ENCODE measurements around the gene MAJIN. TPM values are rescaled to one million over a fixed set of nuclear protein-coding genes. Genes with fewer than 3 reads are reported as not detected.

MAJIN gene
- total RNA-seq, 1 experiment from 2014 or later: not detected

DNA sequence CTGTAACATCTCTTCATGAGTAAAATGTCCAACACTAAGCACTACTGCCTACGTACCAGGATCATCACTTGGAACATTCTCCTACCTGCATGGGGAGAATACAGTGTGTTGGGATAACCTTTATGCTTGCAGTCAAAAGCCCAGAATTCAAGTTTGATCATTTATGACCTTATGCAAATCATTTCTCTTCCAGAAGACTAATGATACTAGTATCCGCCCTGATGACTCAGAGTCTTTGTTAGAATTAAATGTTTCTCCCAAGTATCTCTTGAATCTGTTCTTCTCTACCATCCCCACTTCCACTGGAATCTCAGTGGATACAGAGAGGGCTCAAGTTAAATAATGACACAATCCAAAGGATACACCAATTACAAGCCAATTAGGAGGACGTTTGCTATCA, 12.4 kb downstream of the MAJIN start:
- H3K9me3 ChIP-seq (ENCODE audit: low read depth, low read length, poor library complexity, severe bottlenecking): no peaks in the 10 kb centered on the region
- no peak overlapping the region for H3K4me3 ChIP-seq (ENCODE audit: low read depth, low read length, poor library complexity, severe bottlenecking)
- BruUV-seq (replicated peaks): no TSS peak
- TF ChIP-seq EZH2 (IDR thresholded peaks at IDR 0.05; ENCODE audit: borderline replicate concordance, low read depth, low read length, poor library complexity, severe bottlenecking): no peak
- TF ChIP-seq CTCF (conservative IDR thresholded peaks at IDR 0.05; ENCODE audit: low read depth, low read length): no peak
- peak; percentile 28 for DNase-seq (ENCODE audit: low spot score)
- intact Hi-C loops (cut with micrococcal nuclease; ENCODE audit: unreplicated experiment): no loop called here
- no peaks in the 10 kb centered on the region for H3K36me3 ChIP-seq (ENCODE audit: insufficient read depth, low read length, poor library complexity, severe bottlenecking)
- CTCF ChIA-PET: no interaction called here
- peaks cover 10% of the 10 kb centered on the region for H3K27me3 ChIP-seq (replicated peaks; ENCODE audit: insufficient read depth, low read depth, low read length, poor library complexity)
- no peak overlapping the region for H3K27ac ChIP-seq (ENCODE audit: low read depth, low read length, poor library complexity, severe bottlenecking)
- no peaks in the 10 kb centered on the region for H3K4me1 ChIP-seq (ENCODE audit: insufficient read depth, low read length, poor library complexity, severe bottlenecking)
- POLR2A ChIA-PET (ENCODE audit: low non-redundant PET): no interaction called here

DNA sequence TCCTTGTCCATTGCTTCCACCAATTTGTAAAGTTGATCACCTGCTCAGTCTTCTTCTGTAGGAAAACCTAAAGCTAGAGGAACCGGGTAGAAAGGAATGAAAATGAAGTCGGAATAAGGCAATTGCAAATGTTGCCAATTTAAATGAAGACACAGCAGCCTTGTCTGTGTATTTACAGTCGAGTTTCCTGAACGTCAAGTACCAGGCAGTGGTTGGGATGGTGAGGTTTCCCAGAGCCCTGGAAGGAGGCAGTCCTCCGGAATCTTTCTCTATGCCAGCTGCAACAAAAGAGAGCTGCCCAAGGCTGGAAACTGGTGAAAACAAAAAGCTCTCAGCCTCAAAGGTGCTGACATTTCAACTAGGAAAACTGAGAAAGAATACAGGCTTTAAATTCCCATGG, 17.7 kb downstream of the MAJIN start:
- CTCF ChIA-PET: no interaction called here
- no TSS peak for BruUV-seq (replicated peaks)

DNA sequence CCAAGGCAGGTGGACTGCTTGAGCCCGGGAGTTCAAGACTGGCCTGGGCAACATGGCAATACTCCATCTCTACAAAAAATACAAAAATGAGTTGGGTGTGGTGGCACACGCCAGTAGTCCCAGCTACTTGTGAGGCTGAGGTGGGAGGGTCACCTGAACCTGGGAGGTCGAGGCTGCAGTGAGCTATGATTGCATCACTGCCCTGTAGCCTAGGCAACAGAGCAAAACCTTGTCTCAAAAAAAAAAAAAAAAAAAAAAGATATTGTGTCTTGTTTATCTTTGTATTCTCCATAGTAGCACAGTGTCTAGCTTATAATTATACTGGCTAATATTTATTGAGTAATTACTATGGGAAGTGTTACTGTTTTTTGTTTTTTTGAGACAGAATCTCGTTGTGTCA, 20.4 kb downstream of the MAJIN start:
- BruUV-seq (replicated peaks): no TSS peak
- no peak for TF ChIP-seq EZH2 (IDR thresholded peaks at IDR 0.05; ENCODE audit: borderline replicate concordance, low read depth, low read length, poor library complexity, severe bottlenecking)
- no peak for TF ChIP-seq CTCF (conservative IDR thresholded peaks at IDR 0.05; ENCODE audit: low read depth, low read length)
- no peak overlapping the region for H3K4me3 ChIP-seq (ENCODE audit: low read depth, low read length, poor library complexity, severe bottlenecking)
- ChIA-PET POLR2A (ENCODE audit: low non-redundant PET) (interaction anchor here (0.6 kb wide), 1 partner anchor 1715 kb away, joined by 12 read pairs; no protein-coding TSS in a partner anchor), CTCF (interaction anchor here (0.6 to 0.7 kb wide), 2 partner anchors 18 to 166 kb away, joined by 3 to 6 read pairs; partner anchors contain the start of gene ZNHIT2)
- no peaks in the 10 kb centered on the region for H3K36me3 ChIP-seq (ENCODE audit: insufficient read depth, low read length, poor library complexity, severe bottlenecking)
- H3K27me3 ChIP-seq (replicated peaks; ENCODE audit: insufficient read depth, low read depth, low read length, poor library complexity): peaks cover 20% of the 10 kb centered on the region
- intact Hi-C loops (cut with micrococcal nuclease; ENCODE audit: unreplicated experiment): no loop called here
- H3K9me3 ChIP-seq (ENCODE audit: low read depth, low read length, poor library complexity, severe bottlenecking): no peaks in the 10 kb centered on the region
- DNase-seq (ENCODE audit: low spot score): no peak
- H3K27ac ChIP-seq (ENCODE audit: low read depth, low read length, poor library complexity, severe bottlenecking): no peak overlapping the region
- no peaks in the 10 kb centered on the region for H3K4me1 ChIP-seq (ENCODE audit: insufficient read depth, low read length, poor library complexity, severe bottlenecking)

More for the DNA sequence above, 17.7 kb downstream of the MAJIN start:
- no peak for DNase-seq (ENCODE audit: low spot score)
- no peaks in the 10 kb centered on the region for H3K36me3 ChIP-seq (ENCODE audit: insufficient read depth, low read length, poor library complexity, severe bottlenecking)
- peaks cover 20% of the 10 kb centered on the region for H3K27me3 ChIP-seq (replicated peaks; ENCODE audit: insufficient read depth, low read depth, low read length, poor library complexity)
- POLR2A ChIA-PET (ENCODE audit: low non-redundant PET): no interaction called here
- no peak overlapping the region for H3K4me3 ChIP-seq (ENCODE audit: low read depth, low read length, poor library complexity, severe bottlenecking)
- no peak overlapping the region for H3K27ac ChIP-seq (ENCODE audit: low read depth, low read length, poor library complexity, severe bottlenecking)
- intact Hi-C loops (cut with micrococcal nuclease; ENCODE audit: unreplicated experiment): no loop called here
- H3K4me1 ChIP-seq (ENCODE audit: insufficient read depth, low read length, poor library complexity, severe bottlenecking): no peaks in the 10 kb centered on the region
- no peaks in the 10 kb centered on the region for H3K9me3 ChIP-seq (ENCODE audit: low read depth, low read length, poor library complexity, severe bottlenecking)
- TF ChIP-seq EZH2 (IDR thresholded peaks at IDR 0.05; ENCODE audit: borderline replicate concordance, low read depth, low read length, poor library complexity, severe bottlenecking): no peak
- no peak for TF ChIP-seq CTCF (conservative IDR thresholded peaks at IDR 0.05; ENCODE audit: low read depth, low read length)
